Retinal pigment epithelial cell (primary cell): Measurements from ENCODE around the gene PCDH1.
A peak's percentile ranks its signal among the peaks of the same experiment; 100 is the strongest.

Experiments
- DNase-seq: peaks from one replicate; pipeline ENCODE4 v3.0.0-alpha.2; 2010; ENCODE audit warnings: low read depth
- H3K4me3 ChIP-seq: 2 replicates; pipeline ENCODE4 v1.5.1; 2011; ENCODE audit warnings: mild to moderate bottlenecking, low read length, control low read depth, moderate library complexity
- CTCF ChIP-seq: conservative IDR thresholded peaks from 2 replicates; pipeline ENCODE4 v1.5.1; 2011; ENCODE audit warnings: low read depth, low read length, control low read depth, inconsistent platforms

PCDH1 gene

GRCh38 chr5:141817631-141818030 is 60.6 kb downstream of the PCDH1 start:
- DNase-seq: no peak
- H3K4me3 ChIP-seq: no peak overlapping the region
- no peak for TF ChIP-seq CTCF

- no peak for TF ChIP-seq CTCF
- DNase-seq: no peak
- H3K4me3 ChIP-seq: no peak overlapping the region
These were observed 61.4 kb downstream of the PCDH1 start for GRCh38 chr5:141816598-141817399.

- no peak overlapping the region for H3K4me3 ChIP-seq
- no peak for DNase-seq
- TF ChIP-seq CTCF: no peak
These were observed 62.4 kb downstream of the PCDH1 start for GRCh38 chr5:141815796-141816180.

- no peak for TF ChIP-seq CTCF
- no peak overlapping the region for H3K4me3 ChIP-seq
- DNase-seq: no peak
These were observed 63.0 kb downstream of the PCDH1 start for GRCh38 chr5:141815051-141815795.

GRCh38 chr5:141814064-141814964 is 63.9 kb downstream of the PCDH1 start:
- DNase-seq: no peak
- H3K4me3 ChIP-seq: no peak overlapping the region
- peak; percentile 88 for TF ChIP-seq CTCF

- no peak for TF ChIP-seq CTCF
- no peak for DNase-seq
- H3K4me3 ChIP-seq: no peak overlapping the region
These were observed 65.7 kb downstream of the PCDH1 start for GRCh38 chr5:141812512-141812911.
